Chondrocyte (in vitro differentiated cells): ENCODE results near the gene LAMB4. TPM values are rescaled to one million over a fixed set of nuclear protein-coding genes. Genes with fewer than 3 reads are reported as not detected.

Source experiments
- DNase-seq: peaks from one replicate; pipeline ENCODE4 v3.0.0; 2021; ENCODE audit warnings: mixed read lengths, low spot score
- H3K27ac Mint-ChIP-seq: one replicate; pipeline ENCODE4 v1.8.0; 2021; ENCODE audit warnings: mild to moderate bottlenecking, moderate library complexity, mixed read lengths; ENCODE audit not compliant: unreplicated experiment
- H3K27me3 Mint-ChIP-seq: 2 replicates; pipeline ENCODE4 v1.8.0; 2021; ENCODE audit warnings: low read depth, mixed read lengths
- H3K36me3 Mint-ChIP-seq: 2 replicates; pipeline ENCODE4 v1.8.0; 2021; ENCODE audit warnings: low read depth, mixed read lengths
- H3K4me1 Mint-ChIP-seq: 2 replicates; pipeline ENCODE4 v1.8.0; 2021; ENCODE audit warnings: low read depth, mild to moderate bottlenecking, mixed read lengths
- H3K4me3 Mint-ChIP-seq: one replicate; pipeline ENCODE4 v1.8.0; 2021; ENCODE audit warnings: mild to moderate bottlenecking, moderate library complexity, mixed read lengths; ENCODE audit not compliant: unreplicated experiment
- H3K9me3 Mint-ChIP-seq: 2 replicates; pipeline ENCODE4 v1.8.0; 2021; ENCODE audit warnings: low read depth, mixed read lengths
- CTCF ChIP-seq: fragments of 200-600 bp; sonication (generic); IDR thresholded peaks from 2 replicates; pipeline ENCODE4 v1.5.0; 2021; ENCODE audit warnings: antibody characterized with exemption, mild to moderate bottlenecking, moderate library complexity
- total RNA-seq: library from RNA; stranded (reverse); gene quantifications from 3 replicates; pipeline ENCODE4 v1.2.1, GENCODE V29; 2021

LAMB4 gene
- total RNA-seq, 1 donor from 2014 or later: not detected

- Mint-ChIP-seq H3K27me3 (no peaks in the 10 kb centered on the region), H3K27ac (no peak overlapping the region), H3K36me3 (no peaks in the 10 kb centered on the region), H3K4me1 (no peaks in the 10 kb centered on the region), H3K4me3 (no peak overlapping the region), H3K9me3 (no peaks in the 10 kb centered on the region)
- TF ChIP-seq CTCF: no peak
- DNase-seq: no peak
Measured at GRCh38 chr7:108101759-108102158, 28.4 kb downstream of the LAMB4 start.

- no peak for DNase-seq
- Mint-ChIP-seq H3K9me3 (no peaks in the 10 kb centered on the region), H3K4me3 (no peak overlapping the region), H3K27ac (no peak overlapping the region), H3K36me3 (no peaks in the 10 kb centered on the region), H3K27me3 (no peaks in the 10 kb centered on the region), H3K4me1 (peaks cover 16% of the 10 kb centered on the region)
- no peak for TF ChIP-seq CTCF
Measured at GRCh38 chr7:108099713-108100112, 30.4 kb downstream of the LAMB4 start.

GRCh38 chr7:108097703-108098102 is 32.5 kb downstream of the LAMB4 start:
- Mint-ChIP-seq H3K4me3 (no peak overlapping the region), H3K27me3 (no peaks in the 10 kb centered on the region), H3K9me3 (no peaks in the 10 kb centered on the region), H3K4me1 (peaks cover 32% of the 10 kb centered on the region), H3K27ac (no peak overlapping the region), H3K36me3 (no peaks in the 10 kb centered on the region)
- no peak for DNase-seq
- peak; percentile 68 for TF ChIP-seq CTCF

- H3K4me3 Mint-ChIP-seq: no peak overlapping the region
- H3K4me1 Mint-ChIP-seq: peaks cover 37% of the 10 kb centered on the region
- H3K27ac Mint-ChIP-seq: no peak overlapping the region
- H3K27me3 Mint-ChIP-seq: no peaks in the 10 kb centered on the region
- no peak for TF ChIP-seq CTCF
- H3K9me3 Mint-ChIP-seq: no peaks in the 10 kb centered on the region
- H3K36me3 Mint-ChIP-seq: no peaks in the 10 kb centered on the region
- DNase-seq: no peak
Measured at GRCh38 chr7:108096996-108097395, 33.2 kb downstream of the LAMB4 start.

- no peaks in the 10 kb centered on the region for H3K9me3 Mint-ChIP-seq
- H3K4me1 Mint-ChIP-seq: peaks cover 43% of the 10 kb centered on the region
- H3K36me3 Mint-ChIP-seq: no peaks in the 10 kb centered on the region
- no peaks in the 10 kb centered on the region for H3K27me3 Mint-ChIP-seq
- TF ChIP-seq CTCF: no peak
- H3K27ac Mint-ChIP-seq: peak overlapping the region; percentile 92
- H3K4me3 Mint-ChIP-seq: no peak overlapping the region
- DNase-seq: no peak
Measured at GRCh38 chr7:108094933-108095710, 35.0 kb downstream of the LAMB4 start.
